Panc1 (cell line): ENCODE data around the gene HS6ST3.

Experiments
- POLR2AphosphoS5 ChIP-seq: IDR thresholded peaks from 2 replicates; pipeline ENCODE4 v1.6.1; 2012; ENCODE audit warnings: mild to moderate bottlenecking, low read depth, low read length, moderate library complexity
- SIN3A ChIP-seq: IDR thresholded peaks from 2 replicates; pipeline ENCODE4 v1.6.1; 2012; ENCODE audit warnings: low read depth, mild to moderate bottlenecking, low read length, moderate library complexity, borderline replicate concordance; ENCODE audit not compliant: insufficient read depth
- TF ChIP-seq, protein P1 (sequence below): fragments of 450-650 bp; IDR thresholded peaks from 2 replicates; pipeline ENCODE4 v1.5.1; 2017; ENCODE audit warnings: mild to moderate bottlenecking
- TF ChIP-seq, protein P2 (sequence below), 2 experiments: IDR thresholded peaks; 2 replicates each; pipeline ENCODE4 v1.6.1; 2011 to 2012; ENCODE audit warnings: low read depth in 2 of 2, control low read depth in 1 of 2, low read length in 1 of 2, mild to moderate bottlenecking in 1 of 2, moderate library complexity in 1 of 2; ENCODE audit not compliant: insufficient read depth in 1 of 2

DNA sequence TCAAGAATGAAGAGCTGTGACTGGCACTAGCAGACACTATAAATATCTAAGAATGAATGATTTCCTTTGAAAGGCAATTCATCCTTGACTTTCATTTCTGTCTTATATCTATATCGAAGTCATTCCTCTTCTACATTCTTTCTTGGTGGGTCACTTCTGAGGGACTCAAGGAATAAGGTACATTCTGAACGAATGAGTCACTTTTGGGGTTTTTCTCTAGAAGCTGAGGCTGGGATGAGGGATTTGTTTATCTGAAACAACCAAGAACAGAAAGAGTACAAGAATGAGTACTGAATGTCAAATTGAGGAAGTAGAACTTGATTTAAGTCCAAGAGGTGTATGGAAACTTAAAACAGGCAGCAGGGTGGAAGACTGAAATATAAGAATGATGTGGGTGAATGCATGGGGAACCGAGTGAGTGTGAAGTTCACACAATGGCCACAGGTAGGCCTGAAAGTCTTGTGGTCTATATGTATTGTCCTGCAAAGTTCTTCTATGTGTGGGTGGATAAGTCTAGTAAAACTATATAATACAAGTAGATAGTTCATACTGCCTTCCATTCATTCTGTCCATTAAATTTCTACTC, 560.5 kb downstream of the HS6ST3 start:
- TF ChIP-seq, protein P1, sequence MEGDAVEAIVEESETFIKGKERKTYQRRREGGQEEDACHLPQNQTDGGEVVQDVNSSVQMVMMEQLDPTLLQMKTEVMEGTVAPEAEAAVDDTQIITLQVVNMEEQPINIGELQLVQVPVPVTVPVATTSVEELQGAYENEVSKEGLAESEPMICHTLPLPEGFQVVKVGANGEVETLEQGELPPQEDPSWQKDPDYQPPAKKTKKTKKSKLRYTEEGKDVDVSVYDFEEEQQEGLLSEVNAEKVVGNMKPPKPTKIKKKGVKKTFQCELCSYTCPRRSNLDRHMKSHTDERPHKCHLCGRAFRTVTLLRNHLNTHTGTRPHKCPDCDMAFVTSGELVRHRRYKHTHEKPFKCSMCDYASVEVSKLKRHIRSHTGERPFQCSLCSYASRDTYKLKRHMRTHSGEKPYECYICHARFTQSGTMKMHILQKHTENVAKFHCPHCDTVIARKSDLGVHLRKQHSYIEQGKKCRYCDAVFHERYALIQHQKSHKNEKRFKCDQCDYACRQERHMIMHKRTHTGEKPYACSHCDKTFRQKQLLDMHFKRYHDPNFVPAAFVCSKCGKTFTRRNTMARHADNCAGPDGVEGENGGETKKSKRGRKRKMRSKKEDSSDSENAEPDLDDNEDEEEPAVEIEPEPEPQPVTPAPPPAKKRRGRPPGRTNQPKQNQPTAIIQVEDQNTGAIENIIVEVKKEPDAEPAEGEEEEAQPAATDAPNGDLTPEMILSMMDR = no peak
- TF ChIP-seq, protein P2, sequence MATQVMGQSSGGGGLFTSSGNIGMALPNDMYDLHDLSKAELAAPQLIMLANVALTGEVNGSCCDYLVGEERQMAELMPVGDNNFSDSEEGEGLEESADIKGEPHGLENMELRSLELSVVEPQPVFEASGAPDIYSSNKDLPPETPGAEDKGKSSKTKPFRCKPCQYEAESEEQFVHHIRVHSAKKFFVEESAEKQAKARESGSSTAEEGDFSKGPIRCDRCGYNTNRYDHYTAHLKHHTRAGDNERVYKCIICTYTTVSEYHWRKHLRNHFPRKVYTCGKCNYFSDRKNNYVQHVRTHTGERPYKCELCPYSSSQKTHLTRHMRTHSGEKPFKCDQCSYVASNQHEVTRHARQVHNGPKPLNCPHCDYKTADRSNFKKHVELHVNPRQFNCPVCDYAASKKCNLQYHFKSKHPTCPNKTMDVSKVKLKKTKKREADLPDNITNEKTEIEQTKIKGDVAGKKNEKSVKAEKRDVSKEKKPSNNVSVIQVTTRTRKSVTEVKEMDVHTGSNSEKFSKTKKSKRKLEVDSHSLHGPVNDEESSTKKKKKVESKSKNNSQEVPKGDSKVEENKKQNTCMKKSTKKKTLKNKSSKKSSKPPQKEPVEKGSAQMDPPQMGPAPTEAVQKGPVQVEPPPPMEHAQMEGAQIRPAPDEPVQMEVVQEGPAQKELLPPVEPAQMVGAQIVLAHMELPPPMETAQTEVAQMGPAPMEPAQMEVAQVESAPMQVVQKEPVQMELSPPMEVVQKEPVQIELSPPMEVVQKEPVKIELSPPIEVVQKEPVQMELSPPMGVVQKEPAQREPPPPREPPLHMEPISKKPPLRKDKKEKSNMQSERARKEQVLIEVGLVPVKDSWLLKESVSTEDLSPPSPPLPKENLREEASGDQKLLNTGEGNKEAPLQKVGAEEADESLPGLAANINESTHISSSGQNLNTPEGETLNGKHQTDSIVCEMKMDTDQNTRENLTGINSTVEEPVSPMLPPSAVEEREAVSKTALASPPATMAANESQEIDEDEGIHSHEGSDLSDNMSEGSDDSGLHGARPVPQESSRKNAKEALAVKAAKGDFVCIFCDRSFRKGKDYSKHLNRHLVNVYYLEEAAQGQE (IDR thresholded peaks at IDR 0.05; ENCODE audit: insufficient read depth in 1 of 2, low read depth in 2 of 2, low read length in 1 of 2) = no peak
- TF ChIP-seq SIN3A = no peak
- no peak for TF ChIP-seq POLR2AphosphoS5
